GM21825 (cell line): ENCODE measurements around the gene JOSD2.

Experiments used
- ATAC-seq: cut with Tn5 transposase; IDR thresholded peaks from one replicate; pipeline ENCODE4 v1.9.1; 2021; ENCODE audit warnings: mild to moderate bottlenecking, moderate library complexity; ENCODE audit not compliant: unreplicated experiment

Gene JOSD2

GRCh38 chr19:50514346-50515167 lies 3.6 kb upstream of the JOSD2 start:
- ATAC-seq: no peak

DNA sequence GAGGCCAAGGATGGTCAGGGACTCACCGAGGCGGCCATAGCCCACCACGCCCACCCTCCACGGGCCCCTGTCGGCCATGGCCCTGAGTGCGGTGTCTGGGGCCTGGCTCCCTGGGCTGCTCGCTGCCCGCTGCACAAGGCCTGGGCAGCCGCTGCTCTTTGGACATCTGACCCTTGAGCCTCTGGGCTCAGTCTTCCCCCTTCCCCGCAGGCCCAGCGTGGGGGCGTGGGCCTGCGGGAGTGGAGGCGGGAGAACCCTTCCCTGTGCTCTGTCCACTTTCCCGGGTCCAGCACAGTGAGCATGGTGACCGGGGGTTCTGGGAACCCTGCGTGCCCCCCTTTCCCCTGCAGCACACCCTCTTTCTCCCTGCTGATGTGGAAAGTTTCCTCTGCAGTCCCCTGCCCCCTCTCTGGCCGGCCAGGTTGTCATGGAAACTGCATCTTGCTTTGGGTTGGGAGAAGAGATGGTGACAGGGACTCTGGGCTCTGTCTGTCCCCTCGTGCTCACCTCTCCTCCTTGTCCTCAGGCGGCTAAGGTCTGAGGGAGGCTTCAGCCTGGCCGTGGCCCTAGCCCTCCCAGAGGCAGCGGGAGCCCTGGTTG lies 2.9 kb upstream of the JOSD2 start, which contains the start of gene ASPDH:
TSS of gene ASPDH (minus strand) at position 168 of the 600 bp plus-strand sequence. CDS start at position 78, 90 bp downstream.
- ATAC-seq: no peak

DNA sequence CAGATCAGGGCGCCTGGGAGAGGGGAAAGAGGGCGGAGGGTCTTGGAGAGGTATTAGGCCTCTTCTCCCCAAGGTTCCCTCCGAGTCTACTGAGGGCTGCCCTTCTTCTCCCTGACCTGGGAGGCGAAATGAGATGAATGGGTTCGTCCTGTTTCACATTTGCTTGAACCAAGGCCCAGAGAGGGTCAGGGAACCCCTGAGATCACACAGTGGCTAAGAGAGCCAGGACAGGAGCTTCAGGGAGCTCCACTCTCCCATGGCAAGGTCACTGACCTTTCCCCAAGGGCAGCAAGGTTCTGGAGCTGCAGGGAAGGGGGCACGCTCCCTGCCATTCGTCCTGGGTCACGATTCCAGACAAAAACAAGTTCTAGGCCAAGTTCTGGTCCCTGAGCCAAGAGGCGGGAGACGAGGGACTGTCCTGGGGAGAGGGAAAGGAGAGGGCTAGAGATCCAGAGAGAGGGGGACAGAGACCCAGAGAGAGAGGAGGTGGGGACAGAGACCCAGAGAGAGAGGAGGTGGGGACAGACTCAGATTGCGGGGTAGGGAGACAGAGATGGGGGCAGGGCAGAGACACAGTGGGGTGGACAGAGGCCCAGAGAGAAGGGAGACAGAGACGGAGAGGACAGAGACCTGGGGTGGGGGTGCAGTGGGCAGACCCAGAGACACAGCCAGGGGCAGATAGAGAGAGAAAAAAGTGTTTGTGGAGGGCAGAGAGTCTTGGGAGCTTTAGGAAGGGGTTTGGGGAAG lies 2.2 kb upstream of the JOSD2 start:
- ATAC-seq: no peak

- ATAC-seq: no peak
Observed at GRCh38 chr19:50512112-50512998, 1.4 kb upstream of the JOSD2 start.

- no peak for ATAC-seq
Observed at GRCh38 chr19:50510700-50511068, 307 bp downstream of the JOSD2 start.

DNA sequence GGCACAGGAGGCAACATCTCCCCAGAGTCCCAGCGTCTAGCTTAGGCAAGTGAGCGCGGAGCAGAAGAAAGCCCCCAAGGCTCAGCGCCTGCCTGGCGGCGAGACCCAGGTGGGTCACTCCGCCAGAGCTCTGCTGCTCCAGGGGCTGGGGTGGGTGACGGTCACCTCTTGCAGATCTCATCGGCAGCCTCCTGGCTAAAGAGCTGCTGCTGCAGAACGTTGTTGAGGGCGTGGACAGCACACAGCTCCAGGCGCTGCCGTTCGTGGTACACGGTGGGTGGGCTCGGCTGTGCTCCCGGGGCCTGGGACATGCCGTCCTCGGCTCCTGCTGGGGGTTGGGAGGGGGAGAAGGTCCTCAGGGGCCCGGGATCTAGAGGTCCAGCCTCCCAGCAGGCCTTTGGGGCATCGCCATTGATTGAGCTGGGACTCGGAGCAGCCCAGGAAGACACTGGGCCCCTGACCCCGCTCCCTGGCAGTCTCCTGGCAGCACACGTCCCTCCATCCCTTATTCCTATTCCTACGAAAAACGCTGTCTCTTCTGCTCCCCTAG lies 795 bp downstream of the JOSD2 start:
- ATAC-seq: no peak

DNA sequence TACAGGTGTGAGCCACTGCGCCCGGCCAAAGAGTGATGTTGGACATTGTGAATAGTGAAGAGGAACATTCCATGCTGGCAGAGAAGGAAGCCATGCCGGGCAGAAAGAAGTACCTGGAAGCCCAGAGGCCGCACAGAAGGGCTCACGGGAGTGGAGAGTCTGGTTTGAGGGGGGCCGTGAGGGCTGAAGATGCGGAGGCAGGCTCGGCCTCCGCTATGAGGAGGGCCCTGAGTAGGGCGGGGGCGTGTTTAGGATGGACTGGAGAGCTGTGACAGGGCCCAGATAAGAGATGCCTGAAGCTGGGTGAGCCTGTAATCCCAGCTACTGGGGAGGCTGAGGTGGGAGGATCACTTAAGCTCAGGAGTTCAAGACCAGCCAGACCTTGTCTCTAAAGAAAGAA lies 1.6 kb downstream of the JOSD2 start:
- no peak for ATAC-seq

GRCh38 chr19:50508843-50509190 lies 2.2 kb downstream of the JOSD2 start:
- no peak for ATAC-seq

DNA sequence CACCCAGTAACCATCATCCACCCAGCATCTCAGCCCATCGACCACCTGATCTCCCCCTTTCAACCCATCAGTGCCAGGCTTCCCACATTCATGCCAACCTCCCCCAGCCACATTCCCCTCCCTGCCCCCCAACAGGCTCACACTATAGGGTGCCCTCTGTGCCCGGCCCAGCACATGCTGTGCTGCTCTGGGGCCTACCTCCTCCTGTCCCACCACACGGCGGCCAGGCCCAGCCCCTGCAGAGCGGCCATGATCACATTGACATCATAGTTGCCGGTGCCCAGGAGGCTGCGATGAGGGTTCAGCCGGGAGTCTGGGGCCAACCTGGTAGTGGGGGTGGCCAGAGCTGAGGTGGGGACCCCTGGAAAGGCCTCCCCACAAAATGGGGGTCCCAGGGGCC lies 3.6 kb downstream of the JOSD2 start:
- no peak for ATAC-seq

GRCh38 chr19:50506700-50507099 lies 4.3 kb downstream of the JOSD2 start:
- no peak for ATAC-seq

- no peak for ATAC-seq
Observed at GRCh38 chr19:50505856-50506611, 5.0 kb downstream of the JOSD2 start.

DNA sequence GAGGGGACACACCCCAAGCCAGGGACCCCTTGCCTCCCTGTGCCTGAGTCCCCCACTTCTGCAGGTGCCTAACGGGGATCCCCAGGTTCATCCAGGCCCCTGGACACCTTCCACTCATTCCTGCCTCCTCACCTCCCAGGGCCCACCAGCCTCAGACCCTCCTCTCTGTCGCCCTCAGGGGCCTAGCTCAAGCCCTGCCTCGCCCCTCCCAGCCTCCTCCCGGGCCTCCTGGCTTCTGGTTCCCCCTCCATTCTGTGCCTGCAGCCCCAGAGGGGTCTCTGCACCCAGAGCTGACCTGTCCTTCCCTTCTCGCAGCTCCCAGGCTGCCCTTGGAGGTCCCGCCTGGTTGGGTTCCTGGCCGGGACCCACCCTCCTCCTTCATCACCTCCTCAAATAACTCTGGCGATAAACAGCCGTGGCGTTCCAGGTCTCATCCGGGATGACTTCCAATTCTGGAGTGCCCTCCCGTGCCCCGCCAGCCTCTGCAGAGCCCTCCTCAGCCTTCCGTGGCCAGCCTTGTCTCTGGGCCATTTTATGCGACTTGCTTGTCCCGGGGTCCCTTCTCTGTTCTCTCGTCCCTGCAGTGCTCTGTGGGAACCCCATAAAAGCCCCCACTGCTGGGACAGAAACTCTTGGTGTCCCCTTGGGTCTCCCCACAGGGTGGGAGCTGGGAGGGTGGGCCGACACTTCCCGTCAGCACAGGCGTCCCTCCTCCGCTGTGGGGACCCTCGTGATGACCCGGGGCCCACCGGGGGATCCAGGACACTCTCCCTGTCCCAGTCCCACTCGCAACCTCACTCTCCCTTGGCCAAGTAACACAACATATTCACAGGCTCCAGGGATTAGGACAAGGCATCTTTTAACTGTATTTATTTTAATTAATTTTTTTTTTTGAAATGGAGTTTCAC lies 9.2 kb downstream of the JOSD2 start:
- no peak for ATAC-seq

DNA sequence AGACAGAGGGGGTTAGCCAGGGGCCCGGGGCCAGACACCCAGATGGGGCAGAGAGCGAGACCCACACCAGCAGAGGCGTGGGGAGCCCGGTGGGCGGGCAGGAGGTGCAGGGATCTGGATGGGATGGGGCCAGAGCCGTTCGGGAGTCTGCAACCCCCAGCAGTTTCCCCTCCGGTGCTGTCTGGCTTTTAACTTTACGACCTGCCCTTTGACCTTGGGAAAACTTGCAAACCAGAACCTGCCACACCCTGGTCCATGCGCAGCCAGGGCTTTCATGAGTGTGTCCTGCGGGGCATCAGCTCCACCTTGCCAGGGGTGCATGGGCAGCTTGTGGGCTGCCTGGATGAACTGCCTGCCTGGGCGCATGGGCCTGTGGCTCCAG lies 9.8 kb downstream of the JOSD2 start:
- ATAC-seq: no peak

DNA sequence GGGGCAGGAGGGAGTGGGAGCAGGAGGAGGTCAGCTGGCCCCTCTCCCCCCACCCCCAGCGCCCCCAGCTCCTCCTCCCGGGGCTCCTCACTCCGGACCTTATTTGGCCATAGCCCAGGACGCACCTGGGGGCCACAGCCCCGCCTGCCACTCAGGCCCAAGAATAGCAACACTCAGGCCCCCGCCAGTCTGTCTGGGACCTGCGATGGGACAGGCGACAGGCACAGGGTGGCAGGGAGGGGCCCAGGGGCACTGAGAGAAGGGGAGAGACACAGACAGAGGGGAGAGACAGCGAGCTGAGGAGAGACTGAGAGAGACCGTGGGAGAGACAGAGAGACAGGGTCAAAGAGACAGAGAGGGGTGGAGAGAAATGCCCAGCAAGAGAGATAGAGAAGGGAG lies 10.2 kb downstream of the JOSD2 start:
- no peak for ATAC-seq

GRCh38 chr19:50500060-50500752 lies 10.8 kb downstream of the JOSD2 start:
- no peak for ATAC-seq

- no peak for ATAC-seq
Observed at GRCh38 chr19:50498219-50499056, 12.6 kb downstream of the JOSD2 start.

DNA sequence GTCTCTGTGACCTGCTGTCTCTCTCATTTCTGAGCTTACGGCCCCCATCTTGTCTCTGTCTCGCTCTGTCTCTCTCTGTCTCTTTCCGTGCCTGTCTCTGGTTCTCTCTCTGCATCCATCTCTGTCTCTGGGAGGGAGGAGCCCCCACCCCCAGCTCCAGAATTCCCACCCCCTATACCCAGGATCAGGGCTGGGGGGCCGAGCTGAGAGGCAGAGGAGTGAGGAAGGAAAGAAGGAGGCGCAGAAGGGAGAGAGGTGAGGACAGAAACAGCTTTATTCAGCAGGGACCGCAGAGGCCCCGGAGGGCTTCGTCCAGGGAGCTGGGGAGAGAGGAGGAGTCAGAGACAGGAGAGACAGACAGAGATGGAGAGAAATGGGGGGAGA lies 14.0 kb downstream of the JOSD2 start:
- no peak for ATAC-seq
